HEK293 (cell line): ENCODE data around the gene PLCL1.

Source experiments
- CTCF ChIA-PET: fragments of 350-600 bp; formaldehyde crosslinking; extraction: SDS; loops from one replicate; lab custom pipeline; 2021; ENCODE audit warnings: antibody characterized with exemption; lab: Yijun Ruan, JAX
- POLR2A ChIA-PET: fragments of 300-600 bp; formaldehyde crosslinking; extraction: SDS; loops from one replicate; lab custom pipeline; 2020; ENCODE audit warnings: antibody characterized with exemption, inconsistent platforms; lab: Yijun Ruan, JAX
- H3K27ac ChIP-seq: fragments of 200-500 bp; sonication (Bioruptor generic); 2 replicates; pipeline ENCODE4 v1.5.1; 2014; ENCODE audit warnings: low read depth, low read length, control low read depth, inconsistent platforms; ENCODE audit errors: extremely low read depth
- H3K36me3 ChIP-seq, 2 experiments: fragments of 200-500 bp in 1 of 2; sonication (Bioruptor generic) in 1 of 2; 1 replicate in 1 of 2; 2 replicates in 1 of 2; pipeline ENCODE4 v1.5.1; 2014 to 2017; ENCODE audit warnings: inconsistent platforms in 2 of 2, low read length in 2 of 2; ENCODE audit not compliant: control insufficient read depth in 2 of 2, insufficient read depth in 1 of 2
- H3K4me1 ChIP-seq: fragments of 200-500 bp; sonication (Bioruptor generic); 2 replicates; pipeline ENCODE4 v1.5.1; 2014; ENCODE audit warnings: mild to moderate bottlenecking, low read length, inconsistent platforms; ENCODE audit not compliant: control insufficient read depth, insufficient read depth
- H3K4me3 ChIP-seq: 2 replicates; pipeline ENCODE4 v1.5.1; 2011; ENCODE audit warnings: low read depth, mild to moderate bottlenecking, control low read depth, low read length, moderate library complexity
- H3K9me3 ChIP-seq: fragments of 200-500 bp; sonication (Bioruptor generic); 2 replicates; pipeline ENCODE4 v1.5.1; 2014; ENCODE audit warnings: low read depth, low read length, inconsistent platforms; ENCODE audit not compliant: control insufficient read depth, insufficient read depth
- ATF2 ChIP-seq: fragments of 450-650 bp; formaldehyde crosslinking; IDR thresholded peaks from 2 replicates; pipeline ENCODE4 v1.5.1; 2016; ENCODE audit warnings: missing biosample characterization, missing genetic modification characterization, low read depth
- GLIS1 ChIP-seq: fragments of 450-650 bp; formaldehyde crosslinking; IDR thresholded peaks from 2 replicates; pipeline ENCODE4 v1.5.1; 2016; ENCODE audit warnings: missing biosample characterization, missing genetic modification characterization
- KLF17 ChIP-seq: fragments of 450-650 bp; formaldehyde crosslinking; IDR thresholded peaks from 2 replicates; pipeline ENCODE4 v1.5.1; 2016; ENCODE audit warnings: missing biosample characterization, missing genetic modification characterization
- KLF7 ChIP-seq: fragments of 450-650 bp; formaldehyde crosslinking; IDR thresholded peaks from 2 replicates; pipeline ENCODE4 v1.5.1; 2016; ENCODE audit warnings: missing biosample characterization, missing genetic modification characterization, borderline replicate concordance
- PRDM2 ChIP-seq: fragments of 450-650 bp; formaldehyde crosslinking; IDR thresholded peaks from 2 replicates; pipeline ENCODE4 v1.5.1; 2016; ENCODE audit warnings: missing biosample characterization, missing genetic modification characterization, borderline replicate concordance
- WT1 ChIP-seq: fragments of 450-650 bp; formaldehyde crosslinking; IDR thresholded peaks from 2 replicates; pipeline ENCODE4 v1.5.1; 2016; ENCODE audit warnings: missing biosample characterization, missing genetic modification characterization
- ZBTB20 ChIP-seq: fragments of 450-650 bp; formaldehyde crosslinking; IDR thresholded peaks from 2 replicates; pipeline ENCODE4 v1.5.1; 2016; ENCODE audit warnings: missing biosample characterization, missing genetic modification characterization
- ZNF10 ChIP-seq: fragments of 450-650 bp; formaldehyde crosslinking; IDR thresholded peaks from 2 replicates; pipeline ENCODE4 v1.5.1; 2017; ENCODE audit warnings: missing biosample characterization, missing genetic modification characterization
- ZNF133 ChIP-seq: fragments of 450-650 bp; formaldehyde crosslinking; IDR thresholded peaks from 2 replicates; pipeline ENCODE4 v1.5.1; 2016; ENCODE audit warnings: missing biosample characterization, missing genetic modification characterization
- ZNF155 ChIP-seq: fragments of 450-650 bp; formaldehyde crosslinking; IDR thresholded peaks from 2 replicates; pipeline ENCODE4 v1.5.1; 2016; ENCODE audit warnings: missing biosample characterization, missing genetic modification characterization
- ZNF239 ChIP-seq: fragments of 450-650 bp; formaldehyde crosslinking; IDR thresholded peaks from 2 replicates; pipeline ENCODE4 v1.5.1; 2016; ENCODE audit warnings: missing biosample characterization, missing genetic modification characterization
- ZNF335 ChIP-seq: fragments of 450-650 bp; formaldehyde crosslinking; conservative IDR thresholded peaks from 2 replicates; pipeline ENCODE4 v1.5.1; 2016; ENCODE audit warnings: missing biosample characterization, missing genetic modification characterization
- ZNF354C ChIP-seq: fragments of 450-650 bp; formaldehyde crosslinking; IDR thresholded peaks from 2 replicates; pipeline ENCODE4 v1.5.1; 2016; ENCODE audit warnings: missing biosample characterization, missing genetic modification characterization, low read depth, borderline replicate concordance
- ZNF37A ChIP-seq: fragments of 450-650 bp; IDR thresholded peaks from 2 replicates; pipeline ENCODE4 v1.5.1; 2018; ENCODE audit warnings: missing biosample characterization, missing genetic modification characterization
- ZNF501 ChIP-seq: fragments of 450-650 bp; formaldehyde crosslinking; IDR thresholded peaks from 2 replicates; pipeline ENCODE4 v1.5.1; 2016; ENCODE audit warnings: missing biosample characterization, missing genetic modification characterization
- ZNF544 ChIP-seq: fragments of 450-650 bp; formaldehyde crosslinking; IDR thresholded peaks from 2 replicates; pipeline ENCODE4 v1.5.0; 2017; ENCODE audit warnings: missing biosample characterization, missing genetic modification characterization
- ZNF555 ChIP-seq: fragments of 450-650 bp; formaldehyde crosslinking; conservative IDR thresholded peaks from 2 replicates; pipeline ENCODE4 v1.5.1; 2017; ENCODE audit warnings: missing biosample characterization, mild to moderate bottlenecking, missing genetic modification characterization, inconsistent platforms
- ZNF560 ChIP-seq: fragments of 450-650 bp; formaldehyde crosslinking; IDR thresholded peaks from 2 replicates; pipeline ENCODE4 v1.5.1; 2017; ENCODE audit warnings: missing biosample characterization, missing genetic modification characterization, borderline replicate concordance
- ZNF623 ChIP-seq: fragments of 450-650 bp; formaldehyde crosslinking; IDR thresholded peaks from 2 replicates; pipeline ENCODE4 v1.5.1; 2016; ENCODE audit warnings: missing biosample characterization, missing genetic modification characterization
- ZNF664 ChIP-seq: fragments of 450-650 bp; formaldehyde crosslinking; IDR thresholded peaks from 2 replicates; pipeline ENCODE4 v1.5.1; 2016; ENCODE audit warnings: missing biosample characterization, missing genetic modification characterization
- ZNF677 ChIP-seq: fragments of 450-650 bp; IDR thresholded peaks from 2 replicates; pipeline ENCODE4 v1.5.0; 2018; ENCODE audit warnings: missing biosample characterization, mild to moderate bottlenecking, missing genetic modification characterization, moderate library complexity
- ZNF701 ChIP-seq: fragments of 450-650 bp; formaldehyde crosslinking; IDR thresholded peaks from 2 replicates; pipeline ENCODE4 v1.5.1; 2016; ENCODE audit warnings: missing biosample characterization, missing genetic modification characterization
- ZNF785 ChIP-seq: fragments of 450-650 bp; formaldehyde crosslinking; IDR thresholded peaks from 2 replicates; pipeline ENCODE4 v1.5.1; 2016; ENCODE audit warnings: missing biosample characterization, missing genetic modification characterization
- ZNF843 ChIP-seq: fragments of 450-650 bp; formaldehyde crosslinking; IDR thresholded peaks from 2 replicates; pipeline ENCODE4 v1.5.1; 2016; ENCODE audit warnings: missing biosample characterization, missing genetic modification characterization
- ZSCAN23 ChIP-seq: fragments of 450-650 bp; formaldehyde crosslinking; IDR thresholded peaks from 2 replicates; pipeline ENCODE4 v1.5.1; 2016; ENCODE audit warnings: missing biosample characterization, missing genetic modification characterization
- ZSCAN30 ChIP-seq: fragments of 450-650 bp; IDR thresholded peaks from 2 replicates; pipeline ENCODE4 v1.5.1; 2018; ENCODE audit warnings: missing biosample characterization, mild to moderate bottlenecking, missing genetic modification characterization, moderate library complexity
- ZSCAN4 ChIP-seq: fragments of 450-650 bp; formaldehyde crosslinking; IDR thresholded peaks from 2 replicates; pipeline ENCODE4 v1.5.1; 2017; ENCODE audit warnings: missing biosample characterization, missing genetic modification characterization

PLCL1 gene

GRCh38 chr2:197897960-197898678 is 93.7 kb downstream of the PLCL1 start (continued):
- TF ChIP-seq ZNF501 (tag by site-specific recombination) (no peak), ZNF133 (tag by site-specific recombination) (no peak), ZNF843 (tag by site-specific recombination) (no peak)

- Histone ChIP-seq H3K36me3 (no peaks in the 10 kb centered on the region), H3K27ac (no peak overlapping the region), H3K4me1 (no peaks in the 10 kb centered on the region), H3K4me3 (no peak overlapping the region), H3K9me3 (no peaks in the 10 kb centered on the region)
- POLR2A ChIA-PET, result no interaction called here
- CTCF ChIA-PET, result no interaction called here
- TF ChIP-seq ZNF555 (no peak), ZNF664 (no peak), WT1 (no peak), ZNF623 (tag by site-specific recombination) (no peak), ZNF239 (no peak), ZSCAN30 (no peak), ZNF677 (tag by site-specific recombination) (no peak), ZNF10 (tag by site-specific recombination) (no peak), ZSCAN4 (no peak), ZBTB20 (tag by site-specific recombination) (no peak)
Measured at GRCh38 chr2:197904446-197904845, 100.1 kb downstream of the PLCL1 start.

- Histone ChIP-seq H3K36me3 (no peaks in the 10 kb centered on the region), H3K27ac (no peak overlapping the region), H3K4me1 (no peaks in the 10 kb centered on the region), H3K4me3 (no peak overlapping the region), H3K9me3 (no peaks in the 10 kb centered on the region)
- ChIA-PET POLR2A (no interaction called here), CTCF (interaction anchor here (1.4 kb wide), 1 partner anchor 389 kb away, joined by 5 read pairs; no protein-coding TSS in a partner anchor)
- TF ChIP-seq GLIS1 (no peak), KLF7 (tag by site-specific recombination) (no peak), ZNF155 (tag by site-specific recombination) (no peak), ZNF354C (tag by site-specific recombination) (no peak), KLF17 (tag by site-specific recombination) (no peak), ZNF701 (tag by site-specific recombination) (no peak), ZNF785 (tag by site-specific recombination) (no peak), ZNF37A (tag by site-specific recombination) (no peak), ZNF560 (no peak), ZNF544 (tag by site-specific recombination) (no peak), ZNF10 (tag by site-specific recombination) (no peak), ZNF335 (tag by site-specific recombination) (no peak), PRDM2 (no peak), ATF2 (tag by site-specific recombination) (no peak), ZSCAN23 (tag by site-specific recombination) (no peak)
Measured at GRCh38 chr2:197908156-197908555, 103.8 kb downstream of the PLCL1 start.
